Common myeloid progenitor, CD34-positive (primary cell): ENCODE measurements around the gene WDR83.

Experiments used
- CTCF ChIA-PET: fragments of 350-600 bp; sonication (Branson Sonifier 250); formaldehyde crosslinking; loops from one replicate; lab custom pipeline; 2021; ENCODE audit warnings: antibody characterized with exemption; lab: Charles Lee
- POLR2A ChIA-PET: fragments of 350-600 bp; sonication (Branson Sonifier 250); formaldehyde crosslinking; loops from one replicate; lab custom pipeline; 2021; ENCODE audit warnings: antibody characterized with exemption; lab: Charles Lee
- DNase-seq, 3 donors: peaks; one replicate each; pipeline versions ENCODE4 v3.0.0 to v3.0.0-alpha.2; 2013
- H3K27ac ChIP-seq, 2 experiments: 1 replicate in 1 of 2; 2 replicates in 1 of 2; pipeline ENCODE4 v1.7.0; 2013; ENCODE audit warnings: inconsistent platforms in 2 of 2, low read length in 2 of 2, mild to moderate bottlenecking in 2 of 2, low read depth in 1 of 2, moderate library complexity in 1 of 2; ENCODE audit not compliant: severe bottlenecking in 2 of 2, insufficient read depth in 1 of 2, poor library complexity in 1 of 2
- H3K27me3 ChIP-seq, 5 experiments: replicated peaks in 2 of 5; 1 replicate in 3 of 5; 2 replicates in 2 of 5; pipeline versions ENCODE4 v1.6.1 to v1.7.0; 2013; ENCODE audit warnings: low read length in 4 of 5, mild to moderate bottlenecking in 2 of 5, moderate library complexity in 2 of 5, inconsistent platforms in 1 of 5; ENCODE audit not compliant: insufficient read depth in 5 of 5, control insufficient read depth in 4 of 5
- H3K36me3 ChIP-seq, 4 experiments: 1 replicate in 2 of 4; 2 replicates in 2 of 4; pipeline versions ENCODE4 v1.6.1 to v1.7.0; 2013; ENCODE audit warnings: low read length in 3 of 4, control low read depth in 1 of 4, mild to moderate bottlenecking in 1 of 4; ENCODE audit not compliant: control insufficient read depth in 4 of 4, insufficient read depth in 4 of 4
- H3K4me1 ChIP-seq, 4 experiments: 1 replicate in 3 of 4; 2 replicates in 1 of 4; pipeline versions ENCODE4 v1.6.1 to v1.7.1; 2013; ENCODE audit warnings: low read length in 3 of 4, mild to moderate bottlenecking in 3 of 4, control low read depth in 1 of 4, inconsistent platforms in 1 of 4, moderate library complexity in 1 of 4; ENCODE audit not compliant: control insufficient read depth in 4 of 4, insufficient read depth in 4 of 4; ENCODE audit errors: control extremely low read depth in 1 of 4
- H3K4me3 ChIP-seq, 7 experiments: 1 replicate in 4 of 7; 2 replicates in 3 of 7; pipeline versions ENCODE4 v1.5.1 to v1.7.0; 2013; ENCODE audit warnings: mild to moderate bottlenecking in 7 of 7, low read length in 6 of 7, moderate library complexity in 6 of 7, inconsistent platforms in 2 of 7, low read depth in 2 of 7, control low read depth in 1 of 7; ENCODE audit not compliant: insufficient read depth in 4 of 7, control insufficient read depth in 1 of 7; ENCODE audit errors: extremely low read depth in 1 of 7
- H3K9me3 ChIP-seq, 5 experiments: 1 replicate in 4 of 5; 2 replicates in 1 of 5; pipeline versions ENCODE4 v1.6.1 to v1.7.1; 2013; ENCODE audit warnings: low read length in 4 of 5, mild to moderate bottlenecking in 2 of 5, inconsistent platforms in 1 of 5, low read depth in 1 of 5, moderate library complexity in 1 of 5; ENCODE audit not compliant: control insufficient read depth in 4 of 5, insufficient read depth in 2 of 5; ENCODE audit errors: control extremely low read depth in 1 of 5
- WGBS: methylation state at CpG from one replicate; pipeline ENCODE4 v1.1.5; 2013; ENCODE audit not compliant: insufficient coverage; 5-methylcytosine and 5-hydroxymethylcytosine counted together

Gene WDR83

GRCh38 chr19:12670159-12670928, 3.7 kb downstream of the WDR83 start:
- ChIA-PET POLR2A (no interaction called here), CTCF (interaction anchor here (0.6 to 2.9 kb wide), 9 partner anchors 9 to 540 kb away, joined by 3 to 27 read pairs (median 3); no protein-coding TSS in a partner anchor)
- Histone ChIP-seq H3K27me3 (no peaks in the 10 kb centered on the region), H3K36me3 (peaks cover under 1 to 32% (median 23%) of the 10 kb centered on the region in 4 experiments), H3K4me1 (peaks cover 4 to 46% (median 37%) of the 10 kb centered on the region in 4 experiments), H3K9me3 (no peaks in the 10 kb centered on the region), H3K27ac (peak overlapping the region; percentile 100), H3K4me3 (peak overlapping the region; percentile 83 to 98 (median 96))
- WGBS: 58% methylated on average over 21 of the region's 26 CpGs
- DNase-seq: no peak

DNA sequence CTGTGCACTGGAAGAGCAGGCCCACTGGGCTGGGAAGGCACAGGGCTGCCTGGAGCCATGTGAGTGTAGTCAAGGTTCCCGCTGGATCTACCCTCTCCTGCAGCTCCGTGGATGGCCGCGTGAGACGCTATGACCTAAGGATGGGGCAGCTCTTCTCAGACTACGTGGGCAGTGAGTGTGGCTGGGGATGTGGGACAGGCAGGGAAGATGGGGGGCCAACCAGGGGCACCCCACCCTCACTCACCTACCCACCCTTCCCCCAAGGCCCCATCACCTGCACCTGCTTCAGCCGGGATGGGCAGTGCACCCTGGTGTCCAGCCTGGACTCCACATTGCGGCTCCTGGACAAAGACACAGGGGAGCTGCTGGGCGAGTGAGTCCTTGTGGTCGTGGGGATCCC, 6.1 kb downstream of the WDR83 start:
- Histone ChIP-seq H3K9me3 (no peaks in the 10 kb centered on the region), H3K4me3 (no peak overlapping the region), H3K27me3 (no peaks in the 10 kb centered on the region), H3K4me1 (peaks cover 4 to 26% (median 22%) of the 10 kb centered on the region in 4 experiments), H3K36me3 (peaks cover 8 to 53% (median 43%) of the 10 kb centered on the region in 4 experiments), H3K27ac (no peak overlapping the region)
- WGBS: 100% methylated on average over 1 of the region's 10 CpGs
- POLR2A ChIA-PET: no interaction called here
- CTCF ChIA-PET: interaction anchor here (0.7 to 2.9 kb wide), 14 partner anchors 10 to 613 kb away, joined by 3 to 27 read pairs (median 5); partner anchors contain the start of gene FBXW9
- no peak for DNase-seq

GRCh38 chr19:12675399-12675798, 8.8 kb downstream of the WDR83 start:
- H3K36me3 ChIP-seq: peaks cover 8 to 68% (median 59%) of the 10 kb centered on the region in 4 experiments
- ChIA-PET CTCF (interaction anchor here (3.6 kb wide), 1 partner anchor 21 kb away, joined by 27 read pairs; the partner anchor contains the start of gene FBXW9), POLR2A (no interaction called here)
- H3K9me3 ChIP-seq: no peaks in the 10 kb centered on the region
- no peak overlapping the region for H3K4me3 ChIP-seq
- DNase-seq: no peak
- H3K4me1 ChIP-seq: peaks cover 0 to 11% (median 9%) of the 10 kb centered on the region in 4 experiments
- no peak overlapping the region for H3K27ac ChIP-seq
- 98% methylated on average over 10 of the region's 10 CpGs for WGBS
- no peaks in the 10 kb centered on the region for H3K27me3 ChIP-seq

DNA sequence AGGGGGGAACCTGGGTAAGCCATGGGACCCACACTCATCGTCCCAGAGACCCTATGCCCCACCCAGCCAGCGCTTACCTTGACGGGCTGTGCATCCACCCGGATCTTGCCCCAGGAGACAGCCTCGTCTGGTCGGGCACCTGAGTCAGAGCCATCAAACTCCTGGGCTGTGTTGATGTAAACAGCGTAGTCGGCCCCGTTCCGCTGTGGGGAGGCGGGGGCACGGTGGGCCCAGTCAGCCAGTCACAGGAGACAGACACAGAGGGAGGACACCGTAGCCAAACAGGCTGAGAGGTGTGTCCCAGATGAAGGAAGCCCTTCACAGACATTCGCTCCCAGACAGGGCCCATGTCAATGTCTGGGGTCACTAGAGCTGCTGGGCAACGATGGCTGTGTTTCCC, 9.3 kb downstream of the WDR83 start:
- H3K27ac ChIP-seq: no peak overlapping the region
- over 99% methylated on average over 15 of the region's 15 CpGs for WGBS
- no peaks in the 10 kb centered on the region for H3K27me3 ChIP-seq
- H3K9me3 ChIP-seq: no peaks in the 10 kb centered on the region
- peaks cover 8 to 68% (median 59%) of the 10 kb centered on the region in 4 experiments for H3K36me3 ChIP-seq
- ChIA-PET POLR2A (no interaction called here), CTCF (interaction anchor here (1.1 to 3.6 kb wide), 7 partner anchors 9 to 172 kb away, joined by 3 to 27 read pairs (median 4); partner anchors contain the start of genes FBXW9, MAN2B1 and WDR83)
- no peak overlapping the region for H3K4me3 ChIP-seq
- no peak for DNase-seq
- H3K4me1 ChIP-seq: peaks cover 0 to 9% (median 6%) of the 10 kb centered on the region in 4 experiments

GRCh38 chr19:12676384-12676792, 9.8 kb downstream of the WDR83 start:
- Histone ChIP-seq H3K36me3 (peaks cover 8 to 68% (median 59%) of the 10 kb centered on the region in 4 experiments), H3K4me3 (no peak overlapping the region), H3K27me3 (no peaks in the 10 kb centered on the region), H3K27ac (no peak overlapping the region), H3K9me3 (no peaks in the 10 kb centered on the region), H3K4me1 (peaks cover 0 to 11% (median 10%) of the 10 kb centered on the region in 4 experiments)
- ChIA-PET POLR2A (no interaction called here), CTCF (interaction anchor here (0.6 to 3.6 kb wide), 14 partner anchors 10 to 215 kb away, joined by 3 to 27 read pairs (median 4); partner anchors contain the start of genes FBXW9, MAN2B1 and WDR83)
- DNase-seq: peak; percentile 80 to 88 (median 82)
- 34% methylated on average over 4 of the region's 4 CpGs for WGBS

GRCh38 chr19:12676928-12677327, 10.3 kb downstream of the WDR83 start:
- H3K9me3 ChIP-seq: no peaks in the 10 kb centered on the region
- no peaks in the 10 kb centered on the region for H3K27me3 ChIP-seq
- CTCF ChIA-PET: interaction anchor here (0.6 to 3.6 kb wide), 15 partner anchors 10 to 216 kb away, joined by 3 to 27 read pairs (median 4); partner anchors contain the start of genes FBXW9, MAN2B1 and WDR83
- DNase-seq: no peak
- no peak overlapping the region for H3K4me3 ChIP-seq
- peaks cover 8 to 68% (median 58%) of the 10 kb centered on the region in 4 experiments for H3K36me3 ChIP-seq
- POLR2A ChIA-PET: no interaction called here
- H3K4me1 ChIP-seq: peaks cover 0 to 13% (median 11%) of the 10 kb centered on the region in 4 experiments
- no peak overlapping the region for H3K27ac ChIP-seq
- 95% methylated on average over 10 of the region's 12 CpGs for WGBS
